PC-9 (cell line): Measurements from ENCODE around the gene MYLK.

ENCODE experiments used
- EZH2 ChIP-seq: fragments of 200-600 bp; sonication (generic); IDR thresholded peaks from 2 replicates; pipeline ENCODE4 v1.8.0; 2017; ENCODE audit warnings: antibody characterized with exemption, low read depth
- TF ChIP-seq, protein P1 (sequence below): fragments of 200-600 bp; sonication (generic); conservative IDR thresholded peaks from 2 replicates; pipeline ENCODE4 v1.6.1; 2017; ENCODE audit warnings: mixed run types, antibody characterized with exemption, mild to moderate bottlenecking, moderate library complexity

DNA sequence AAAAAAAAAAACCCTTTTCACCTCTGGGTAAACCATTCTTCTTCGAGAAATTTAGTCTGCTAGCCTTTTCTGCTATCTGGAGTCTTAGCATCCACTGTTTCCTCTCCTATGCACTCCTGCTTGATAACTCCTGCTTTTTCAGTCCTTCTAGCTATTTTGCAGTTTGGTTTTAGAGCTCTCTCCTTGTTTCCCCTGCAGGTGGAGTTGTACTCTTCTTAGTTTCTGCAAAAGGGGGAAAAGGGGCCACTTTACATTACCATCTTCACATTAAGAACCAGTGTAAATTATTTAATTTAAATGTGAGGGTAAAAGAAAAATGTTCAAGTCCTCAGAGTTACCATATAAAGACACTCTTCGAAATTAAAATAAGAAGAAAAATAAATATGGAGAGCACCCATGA is 23.6 kb upstream of the MYLK start:
- TF ChIP-seq, protein P1, sequence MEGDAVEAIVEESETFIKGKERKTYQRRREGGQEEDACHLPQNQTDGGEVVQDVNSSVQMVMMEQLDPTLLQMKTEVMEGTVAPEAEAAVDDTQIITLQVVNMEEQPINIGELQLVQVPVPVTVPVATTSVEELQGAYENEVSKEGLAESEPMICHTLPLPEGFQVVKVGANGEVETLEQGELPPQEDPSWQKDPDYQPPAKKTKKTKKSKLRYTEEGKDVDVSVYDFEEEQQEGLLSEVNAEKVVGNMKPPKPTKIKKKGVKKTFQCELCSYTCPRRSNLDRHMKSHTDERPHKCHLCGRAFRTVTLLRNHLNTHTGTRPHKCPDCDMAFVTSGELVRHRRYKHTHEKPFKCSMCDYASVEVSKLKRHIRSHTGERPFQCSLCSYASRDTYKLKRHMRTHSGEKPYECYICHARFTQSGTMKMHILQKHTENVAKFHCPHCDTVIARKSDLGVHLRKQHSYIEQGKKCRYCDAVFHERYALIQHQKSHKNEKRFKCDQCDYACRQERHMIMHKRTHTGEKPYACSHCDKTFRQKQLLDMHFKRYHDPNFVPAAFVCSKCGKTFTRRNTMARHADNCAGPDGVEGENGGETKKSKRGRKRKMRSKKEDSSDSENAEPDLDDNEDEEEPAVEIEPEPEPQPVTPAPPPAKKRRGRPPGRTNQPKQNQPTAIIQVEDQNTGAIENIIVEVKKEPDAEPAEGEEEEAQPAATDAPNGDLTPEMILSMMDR, result no peak
- no peak for TF ChIP-seq EZH2
